ENCODE measurements around the gene GGNBP2.

DNA sequence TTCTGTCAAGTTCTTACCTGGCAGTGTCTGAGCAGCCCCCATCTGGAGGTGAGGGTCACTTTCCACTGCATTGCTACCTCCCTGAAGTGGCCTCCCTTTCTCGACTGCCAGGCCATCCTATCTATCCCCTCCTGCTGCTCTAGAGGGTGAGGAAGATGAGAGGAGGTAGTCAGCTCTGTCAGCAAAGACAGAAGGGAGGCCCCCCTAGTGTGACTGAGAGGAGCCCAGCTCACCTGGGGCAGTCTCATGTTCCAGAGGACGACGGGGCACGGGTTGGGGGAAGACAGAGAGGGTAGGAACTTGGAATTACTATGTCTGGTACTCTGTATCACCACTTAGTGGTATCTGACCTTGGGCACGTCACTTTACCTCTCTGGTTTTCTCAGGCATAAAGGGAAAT, 32.1 kb upstream of the GGNBP2 start:
- TF ChIP-seq CTCF (IDR thresholded peaks at IDR 0.05) (no peak), POLR2A (IDR thresholded peaks at IDR 0.05) (no peak), POLR2AphosphoS5 (IDR thresholded peaks at IDR 0.05) (no peak)
